GM18498 (cell line): ENCODE data around the gene ATXN1.
"Not testable (repeated sequence)": the region's sequence is repeated elsewhere in the genome, so short reads cannot be mapped to it uniquely, and the experiment has no call there.

ENCODE experiments used
- ATAC-seq: cut with Tn5 transposase; IDR thresholded peaks from one replicate; pipeline ENCODE4 v1.9.1; 2021; ENCODE audit warnings: mild to moderate bottlenecking, moderate library complexity; ENCODE audit not compliant: unreplicated experiment

The ATXN1 gene

DNA sequence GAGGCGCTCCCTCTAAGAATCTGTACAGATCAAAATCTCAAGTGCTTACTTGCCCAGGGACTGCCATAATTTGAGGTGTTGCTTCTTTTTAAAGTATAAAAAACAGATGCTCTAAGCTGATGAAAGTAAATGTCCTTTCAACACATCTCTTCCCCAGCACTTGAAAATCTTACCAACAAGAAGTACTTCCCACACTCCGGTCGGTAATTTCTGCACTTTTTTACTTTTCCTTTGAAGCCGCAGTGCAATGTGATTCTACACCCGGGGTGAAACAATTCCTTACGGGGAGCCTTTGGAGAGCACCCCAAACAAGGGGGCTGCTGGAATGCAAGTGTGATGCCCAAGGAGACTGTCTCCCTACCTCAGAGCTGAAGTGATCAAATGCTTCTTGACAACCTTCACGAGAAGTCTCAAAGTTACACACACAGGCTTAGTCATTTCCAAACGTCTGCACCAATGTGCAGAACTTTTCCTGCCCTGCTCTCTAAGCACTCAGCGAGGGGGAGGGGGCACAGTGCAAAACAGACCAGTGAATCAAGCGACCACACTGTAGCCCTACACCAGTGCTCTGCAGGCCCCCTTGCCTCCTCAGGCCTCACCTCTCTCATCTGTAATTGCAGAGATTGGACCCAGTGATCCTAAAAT, 56.7 kb downstream of the ATXN1 start:
- no peak for ATAC-seq

DNA sequence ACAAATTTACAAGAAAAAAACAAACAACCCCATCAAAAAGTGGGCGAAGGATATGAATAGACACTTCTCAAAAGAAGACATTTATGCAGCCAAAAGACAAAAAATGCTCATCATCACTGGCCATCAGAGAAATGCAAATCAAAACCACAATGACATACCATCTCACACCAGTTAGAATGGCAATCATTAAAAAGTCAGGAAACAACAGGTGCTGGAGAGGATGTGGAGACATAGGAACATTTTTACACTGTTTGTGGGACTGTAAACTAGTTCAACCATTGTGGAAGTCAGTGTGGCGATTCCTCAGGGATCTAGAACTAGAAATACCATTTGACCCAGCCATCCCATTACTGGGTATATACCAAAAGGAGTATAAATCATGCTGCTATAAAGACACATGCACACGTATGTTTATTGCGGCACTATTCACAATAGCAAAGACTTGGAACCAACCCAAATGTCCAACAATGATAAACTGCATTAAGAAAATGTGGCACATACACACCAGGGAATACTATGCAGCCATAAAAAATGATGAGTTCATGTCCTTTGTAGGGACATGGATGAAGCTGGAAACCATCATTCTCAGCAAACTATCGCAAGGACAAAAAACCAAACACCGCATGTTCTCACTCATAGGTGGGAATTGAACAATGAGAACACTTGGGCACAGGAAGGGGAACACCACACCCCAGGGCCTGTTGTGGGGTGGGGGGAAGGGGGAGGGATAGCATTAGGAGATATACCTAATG, 58.5 kb downstream of the ATXN1 start:
- not testable (repeated sequence) for ATAC-seq

DNA sequence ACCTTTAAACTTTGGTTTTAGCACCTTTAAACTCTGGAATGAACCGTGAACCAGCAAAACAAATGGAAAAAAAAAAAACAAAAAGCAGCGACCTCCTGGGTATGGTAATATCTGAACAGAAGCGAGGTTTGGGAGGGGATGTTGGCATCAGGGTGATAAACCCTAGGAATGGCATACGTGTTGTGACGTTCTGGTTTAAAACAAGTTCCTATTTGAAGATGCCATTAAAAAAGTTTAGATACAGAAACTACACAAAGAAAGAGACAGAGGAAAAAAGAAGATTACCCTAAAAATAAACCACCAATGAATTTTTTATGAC, 60.4 kb downstream of the ATXN1 start:
- no peak for ATAC-seq

DNA sequence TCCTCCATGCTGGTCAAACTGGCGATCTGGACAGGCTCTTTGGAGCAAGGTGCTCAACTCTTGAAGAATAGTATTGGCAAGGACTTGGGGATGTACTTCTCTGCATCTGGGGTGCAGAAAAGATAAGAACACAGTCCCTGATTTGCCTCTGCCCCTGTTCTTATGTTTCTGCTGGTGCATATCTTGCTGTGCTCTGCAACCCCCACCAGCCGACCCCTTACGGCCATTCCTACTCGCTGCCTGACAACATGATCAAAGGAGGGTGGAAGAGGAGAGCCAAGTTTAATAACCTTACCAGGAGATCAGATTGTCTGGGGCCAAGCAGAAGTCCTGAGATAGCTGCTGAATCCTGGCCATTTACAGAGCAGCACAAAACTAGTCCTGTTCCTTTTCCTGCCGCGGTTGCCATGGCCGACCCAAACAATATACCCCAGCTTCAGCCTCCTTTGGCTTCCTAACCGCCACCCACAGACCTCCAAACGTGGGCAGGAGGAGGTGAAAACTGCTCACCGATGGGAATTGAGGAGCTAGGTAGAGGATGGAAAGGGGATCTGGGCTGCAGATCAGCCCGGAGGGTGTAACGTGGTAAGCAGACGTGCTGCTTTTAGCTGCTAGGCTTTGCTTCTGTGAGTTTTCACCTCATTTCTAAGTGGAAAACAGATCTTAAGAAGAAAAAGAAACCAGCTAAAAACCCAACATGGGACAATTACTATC, 60.9 kb downstream of the ATXN1 start:
- no peak for ATAC-seq

DNA sequence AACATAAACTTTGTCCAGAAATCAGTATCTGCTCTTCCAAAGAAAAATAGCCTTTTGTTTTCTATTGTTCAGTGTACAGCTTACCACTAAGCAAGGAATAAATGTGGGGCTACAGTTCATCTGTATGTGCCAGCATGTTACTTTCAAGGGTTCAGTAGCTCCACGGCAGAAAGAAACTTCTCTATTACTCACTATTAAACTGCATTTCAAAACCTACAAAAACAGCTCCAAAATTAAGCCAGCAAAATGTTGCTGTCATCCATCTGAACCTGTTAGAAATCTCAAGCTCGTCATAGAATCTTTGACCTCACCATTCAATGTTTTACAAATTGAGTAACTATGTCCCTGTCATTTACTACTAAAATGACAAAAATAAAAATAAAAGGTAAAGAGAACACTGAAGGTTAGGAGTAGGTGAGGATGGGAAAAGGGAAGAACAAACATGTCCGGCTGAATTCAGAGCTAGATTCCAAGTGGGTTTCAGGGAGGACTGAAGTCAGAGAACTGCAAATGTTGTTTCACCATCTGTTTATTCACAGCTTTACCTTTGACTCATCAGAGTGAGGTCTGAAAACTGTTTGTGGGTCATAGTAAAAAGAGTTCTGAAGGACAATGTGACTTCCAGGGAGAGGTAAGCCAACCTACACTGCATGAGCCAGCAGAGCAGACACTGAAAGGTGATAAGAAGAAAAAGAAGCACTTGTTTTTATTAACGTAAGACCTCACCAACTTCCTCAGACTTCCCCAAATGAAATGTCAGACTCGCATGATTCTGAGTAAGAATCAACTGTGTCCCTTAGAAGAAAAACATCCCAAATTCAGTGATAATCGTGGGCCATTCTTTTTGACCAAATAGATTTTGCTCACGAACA, 62.0 kb downstream of the ATXN1 start:
- no peak for ATAC-seq

DNA sequence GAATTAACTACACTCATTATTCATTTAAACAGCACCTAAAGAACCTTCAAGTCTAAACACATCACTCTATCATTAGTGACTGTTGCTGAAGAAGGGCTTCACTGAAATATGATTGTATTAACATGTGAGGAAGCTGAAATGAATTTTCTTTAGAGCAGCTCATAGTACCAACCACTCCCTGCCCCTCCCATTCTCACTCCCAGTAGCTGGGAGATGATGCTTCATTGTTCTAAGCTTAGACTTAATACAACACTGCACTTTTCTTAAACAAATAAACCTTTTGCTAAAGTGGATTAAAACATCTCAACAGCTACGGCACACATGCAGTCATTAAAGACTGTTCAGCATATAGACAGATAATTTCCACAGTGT, 63.1 kb downstream of the ATXN1 start:
- no peak for ATAC-seq

DNA sequence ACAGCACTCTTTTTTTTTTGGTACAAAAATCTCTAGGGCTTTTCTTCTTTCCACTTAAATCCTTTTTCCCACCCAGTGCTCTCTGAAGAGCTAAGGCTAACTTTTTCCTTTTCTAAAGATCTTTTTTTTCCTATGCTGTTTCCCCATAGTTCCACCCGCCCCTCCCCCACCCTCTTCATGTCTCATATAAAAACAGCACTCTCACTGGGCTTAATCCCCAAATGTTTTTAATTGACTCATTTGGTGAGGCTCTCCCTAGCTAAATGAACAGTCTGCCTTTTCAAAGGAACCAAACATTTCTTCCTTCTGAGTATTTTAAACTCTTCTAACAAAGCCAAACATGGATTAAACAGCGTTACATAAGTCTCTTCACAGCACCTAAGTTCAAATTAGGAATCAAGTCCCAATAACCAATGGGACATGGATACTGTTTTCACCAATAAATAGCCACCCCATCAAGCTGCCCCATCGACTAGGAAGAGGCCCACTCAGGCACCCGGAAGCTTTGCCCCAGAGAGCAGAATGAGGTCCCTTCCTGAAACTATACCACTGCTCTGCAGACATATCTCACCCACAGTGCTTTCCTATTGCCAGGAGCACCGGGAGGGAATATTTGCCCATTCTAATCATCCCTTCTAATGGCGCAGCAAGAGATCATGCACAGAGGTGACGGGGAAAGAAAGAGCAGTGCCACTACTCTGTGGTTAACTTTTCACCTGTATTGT, 63.7 kb downstream of the ATXN1 start:
- no peak for ATAC-seq

DNA sequence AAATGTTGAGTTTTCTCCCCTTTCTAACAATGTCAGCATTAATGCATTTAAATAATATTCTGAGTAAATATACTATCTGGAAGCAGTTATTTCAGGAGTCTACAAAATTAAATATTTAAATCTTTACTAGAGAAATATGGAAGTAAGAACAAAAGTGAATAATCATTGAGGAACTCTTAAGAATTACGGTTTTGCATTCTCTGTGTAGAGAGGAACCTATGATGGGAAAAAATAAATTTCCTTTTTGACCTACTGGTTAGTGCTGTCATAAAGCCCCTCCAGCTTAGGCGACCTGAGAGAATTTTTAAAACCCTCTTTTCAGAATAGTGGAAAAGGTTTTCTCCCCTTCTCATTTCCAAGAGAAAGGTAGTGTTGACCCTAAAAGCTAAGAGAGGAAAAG, 64.8 kb downstream of the ATXN1 start:
- ATAC-seq: no peak

DNA sequence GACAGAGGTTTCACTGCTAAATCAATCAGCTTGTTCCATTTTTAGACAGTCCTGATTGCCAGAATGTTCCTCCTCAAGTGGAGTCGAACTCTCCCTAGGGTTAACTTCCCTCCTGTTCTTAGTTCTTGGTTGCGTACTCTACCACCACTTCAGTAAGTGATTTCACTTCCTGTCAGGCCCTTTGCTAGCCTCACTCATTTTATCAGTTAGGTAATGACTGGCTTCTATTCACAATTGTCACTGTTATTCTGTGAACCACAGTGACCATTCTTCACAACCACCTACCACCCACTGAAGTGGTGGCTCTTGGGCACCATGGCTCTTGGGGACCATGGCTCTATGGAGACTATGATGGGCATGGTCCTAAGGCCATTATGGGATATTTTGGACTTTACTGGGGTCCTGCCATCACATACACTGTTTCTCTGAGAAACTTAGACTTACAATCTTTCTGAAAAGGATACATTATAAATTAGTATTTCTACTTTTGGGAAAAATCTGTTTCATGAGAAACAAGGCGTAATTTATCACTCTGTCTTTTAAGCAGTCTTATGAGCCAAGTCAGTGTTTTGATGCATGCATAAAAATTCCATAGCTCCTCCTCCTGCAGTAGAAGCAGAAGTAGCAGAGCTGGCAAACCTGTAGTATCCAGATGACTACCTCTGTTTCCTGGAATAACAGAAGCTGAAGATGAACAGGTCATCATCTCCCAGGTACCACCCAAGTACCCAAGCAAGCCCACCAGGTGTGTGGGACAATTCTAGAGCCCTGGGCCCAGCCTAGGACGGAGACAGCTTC, 66.3 kb downstream of the ATXN1 start:
- peak; percentile 47 for ATAC-seq

DNA sequence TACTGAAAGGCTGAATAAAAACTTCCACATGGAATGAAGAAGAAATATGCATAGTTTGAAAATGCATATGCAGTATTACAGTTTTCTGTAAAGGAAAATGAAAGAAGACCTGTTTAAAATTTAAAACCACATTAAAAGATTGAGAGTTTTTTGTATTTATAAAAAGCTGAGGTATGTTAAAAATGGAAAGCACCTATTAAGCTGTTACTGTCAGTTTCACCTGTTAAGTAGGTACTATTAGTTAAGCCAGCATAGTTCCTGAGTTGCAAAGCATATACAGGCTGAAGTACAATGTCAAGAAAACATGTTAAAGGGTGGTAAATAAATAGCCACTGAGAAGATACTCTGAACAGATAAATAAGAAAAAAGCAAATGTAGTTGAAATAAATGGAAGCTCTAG, 69.9 kb downstream of the ATXN1 start:
- peak; percentile 34 for ATAC-seq

DNA sequence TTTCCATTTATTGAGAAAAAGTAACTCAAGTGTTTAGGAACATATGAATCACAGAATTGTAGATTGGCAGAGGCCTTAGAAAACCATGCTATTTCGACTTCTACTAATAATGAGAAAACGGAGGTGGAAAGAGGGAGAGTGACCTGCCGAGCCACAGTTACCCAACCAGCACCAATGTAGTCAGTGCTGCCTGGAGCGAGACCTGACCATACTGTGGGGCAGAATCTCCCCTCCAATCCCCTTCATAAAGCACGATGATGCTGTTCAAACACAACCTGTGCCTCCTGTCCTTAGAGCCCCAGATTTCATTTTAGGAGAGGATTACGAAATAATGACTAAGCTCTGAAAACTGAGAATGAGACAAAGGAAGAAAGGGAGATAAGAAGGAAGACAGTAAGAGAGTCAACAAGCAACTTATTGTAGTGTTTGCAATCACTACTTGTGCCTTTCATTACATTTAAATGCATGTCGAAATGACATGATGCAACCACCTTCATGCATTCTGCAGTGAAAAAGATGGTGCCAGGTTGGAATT, 70.6 kb downstream of the ATXN1 start:
- ATAC-seq: peak; percentile 80

DNA sequence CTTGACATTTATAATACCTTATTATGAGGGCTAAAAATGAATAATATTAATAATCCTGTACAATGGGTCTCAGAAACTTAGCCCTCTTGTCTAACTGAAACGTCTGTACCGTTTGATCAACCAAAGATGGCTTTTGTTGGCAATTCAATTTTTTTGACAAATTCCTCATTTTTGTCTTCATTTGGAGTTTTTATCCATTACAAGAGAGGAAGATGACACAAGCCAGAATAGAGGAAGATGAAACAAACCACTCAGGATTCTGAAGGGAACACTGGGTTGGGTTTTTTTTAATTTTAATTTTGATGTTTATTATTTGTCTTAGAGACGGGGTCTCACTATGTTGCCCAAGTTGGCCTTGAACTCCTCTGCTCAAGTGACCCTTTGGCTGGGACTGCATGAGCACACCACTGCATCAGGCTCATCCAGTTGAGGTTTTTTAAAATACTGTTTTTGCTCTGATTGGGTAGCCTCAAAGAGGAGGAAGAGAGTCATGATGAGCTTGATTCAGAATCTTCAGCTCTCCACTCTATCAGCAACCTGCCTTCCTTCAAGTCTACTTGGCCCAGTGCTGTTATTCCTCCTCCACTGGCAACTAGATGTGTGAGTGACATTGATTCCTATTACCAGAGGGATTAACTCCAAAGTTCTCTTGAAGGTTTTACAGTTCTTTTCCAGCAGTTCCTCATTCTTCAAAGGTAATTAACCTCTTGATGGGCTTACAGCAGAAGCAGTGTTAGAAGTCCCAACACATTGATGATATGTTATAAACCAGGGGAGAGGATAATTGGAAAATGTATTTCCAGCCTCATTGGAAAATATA, 71.3 kb downstream of the ATXN1 start:
- no peak for ATAC-seq

DNA sequence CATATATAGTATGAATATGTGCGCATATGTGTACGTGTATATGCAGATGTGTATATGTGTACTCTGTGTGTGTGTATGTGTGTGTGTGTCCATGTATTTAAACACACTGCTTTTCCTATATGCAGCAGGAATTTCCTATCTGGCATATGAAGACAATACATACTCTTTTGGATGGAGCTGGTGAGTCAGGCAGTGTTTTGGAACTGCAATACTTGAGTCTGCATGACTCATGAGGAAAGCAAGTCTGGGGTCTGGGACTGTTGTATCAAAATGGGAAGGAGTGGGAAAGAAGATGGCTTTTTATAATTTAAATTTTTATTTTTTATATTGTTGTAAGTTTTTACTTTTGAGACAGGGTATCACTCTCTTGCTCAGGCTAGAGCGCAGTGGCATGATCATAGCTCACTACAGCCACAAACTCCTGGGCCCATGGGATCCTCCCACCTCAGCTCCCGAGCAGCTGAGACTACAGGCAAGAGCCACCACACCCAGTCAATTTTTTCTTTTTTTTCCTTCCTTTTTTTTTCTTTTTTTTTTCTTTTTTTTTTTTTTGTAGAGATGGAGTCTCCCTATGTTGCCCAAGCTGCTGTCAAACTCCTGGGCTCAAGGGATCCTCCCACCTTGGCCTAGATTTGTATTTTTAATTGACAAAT, 72.2 kb downstream of the ATXN1 start:
- no peak for ATAC-seq

DNA sequence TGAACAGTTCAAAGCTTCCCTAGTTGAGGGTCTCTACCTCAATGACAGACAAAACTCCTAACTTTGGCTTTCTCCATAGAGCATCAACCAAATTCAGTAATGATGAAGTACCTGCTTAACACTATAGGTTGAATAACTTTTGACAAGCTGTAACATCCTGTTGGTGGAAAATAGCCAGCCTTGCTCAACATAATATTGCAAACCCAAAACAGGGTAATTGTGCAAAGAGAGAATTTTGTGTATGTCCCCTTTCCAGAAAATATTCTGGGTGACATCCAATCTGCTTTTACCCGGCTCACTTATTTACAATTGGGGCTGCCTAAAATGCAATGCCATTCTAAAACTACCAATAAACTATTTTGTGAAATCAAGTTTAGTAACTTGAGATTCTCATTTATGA, 72.8 kb downstream of the ATXN1 start:
- ATAC-seq: no peak

DNA sequence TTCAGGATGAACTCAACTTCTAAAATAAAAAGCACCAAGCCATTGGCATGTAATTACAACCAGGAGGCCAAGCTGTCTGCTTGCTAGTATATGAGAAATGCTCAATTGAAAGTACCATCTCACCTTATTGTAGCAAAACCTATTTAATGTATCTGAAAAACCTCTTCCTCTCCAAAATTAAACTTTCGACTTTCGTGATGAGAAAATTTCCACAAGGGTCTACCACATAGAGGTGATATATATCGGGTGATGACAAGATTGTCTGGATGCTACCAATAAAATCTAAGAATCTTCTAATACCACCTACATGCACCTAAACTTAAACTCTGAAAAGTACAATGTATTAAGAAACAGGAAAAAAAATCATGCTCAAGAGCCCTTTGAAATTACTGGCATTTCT, 74.2 kb downstream of the ATXN1 start:
- ATAC-seq: no peak

DNA sequence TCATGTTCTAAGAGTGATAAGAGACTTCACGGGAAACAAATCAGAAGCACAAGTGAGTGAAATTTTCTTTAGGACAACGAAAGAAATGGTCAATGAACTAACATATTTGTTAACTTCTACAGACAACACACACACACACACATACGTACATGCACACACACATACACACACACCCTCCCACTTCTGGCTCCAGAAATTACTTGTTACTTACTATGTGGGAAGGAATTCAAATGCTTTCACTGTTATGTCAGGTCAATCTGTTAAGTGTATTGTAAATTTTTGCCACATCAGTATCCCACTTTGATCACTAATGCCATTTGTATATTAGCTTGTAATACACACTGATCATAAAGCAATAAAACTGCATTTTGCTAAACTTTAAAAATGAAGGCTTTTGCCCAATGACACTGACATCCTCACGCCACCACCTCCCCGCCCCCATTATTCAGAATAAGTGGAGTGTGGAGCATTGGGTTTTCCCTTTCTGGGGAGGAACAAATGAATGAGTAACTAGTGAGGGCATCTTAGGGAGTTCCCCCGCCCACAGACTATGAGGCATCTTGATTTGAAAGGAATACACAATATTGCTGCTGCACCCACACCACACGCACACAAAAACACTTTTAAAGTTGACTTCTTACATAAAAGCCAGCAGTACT, 76.2 kb downstream of the ATXN1 start:
- ATAC-seq: peak; percentile 61

DNA sequence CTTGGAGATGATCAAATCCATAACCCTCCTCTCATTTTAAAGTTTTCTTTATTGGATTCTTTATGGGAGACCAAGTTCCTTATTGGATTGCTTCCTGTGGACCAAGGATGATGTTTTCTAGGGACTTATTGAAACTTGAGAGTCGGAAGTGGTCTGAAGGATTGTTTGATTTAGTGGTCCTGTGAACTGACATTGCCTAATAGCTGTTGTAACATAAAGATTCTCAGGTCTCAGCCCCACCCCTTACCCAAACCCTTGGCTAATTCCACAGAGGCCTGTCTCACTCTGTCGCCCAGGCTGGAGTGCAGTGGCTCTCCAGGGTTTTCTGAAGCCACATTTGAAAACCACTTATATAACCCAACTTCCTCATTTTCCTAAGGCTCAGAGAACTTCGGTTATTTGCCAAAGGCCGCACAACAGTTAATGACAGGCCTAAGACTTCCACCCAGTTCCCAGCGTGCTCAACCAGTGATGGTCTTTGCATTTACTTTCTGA, 77.0 kb downstream of the ATXN1 start:
- no peak for ATAC-seq
